ENCODE results near the gene KCNK17.
A peak's percentile ranks its signal among the peaks of the same experiment; 100 is the strongest.

KCNK17 gene

GRCh38 chr6:39338397-39338796 is 24.2 kb upstream of the KCNK17 start:
- peak overlapping the region in 1 of 7 experiments; percentile 2 for H3K4me3 ChIP-seq (ENCODE audit: control insufficient read depth in 1 of 7, extremely low read depth in 1 of 7, insufficient read depth in 4 of 7, low read depth in 2 of 7, low read length in 6 of 7)
- H3K36me3 ChIP-seq (ENCODE audit: control insufficient read depth in 4 of 4, insufficient read depth in 4 of 4, low read length in 3 of 4), result no peaks in the 10 kb centered on the region
- ChIA-PET CTCF (interaction anchor here (1.0 to 5.4 kb wide), 7 partner anchors 9 to 148 kb away, joined by 3 to 31 read pairs (median 10); partner anchors contain the start of genes KCNK16 and KCNK17), POLR2A (interaction anchor here (0.9 kb wide), 1 partner anchor 23 kb away, joined by 3 read pairs; no protein-coding TSS in a partner anchor)
- DNase-seq, result peak in 2 of 3 donors; percentile 67 to 84
- H3K27ac ChIP-seq (ENCODE audit: insufficient read depth in 1 of 2, low read depth in 1 of 2, low read length in 2 of 2, poor library complexity in 1 of 2, severe bottlenecking in 2 of 2), result no peak overlapping the region
- H3K9me3 ChIP-seq (ENCODE audit: control extremely low read depth in 1 of 5, control insufficient read depth in 4 of 5, insufficient read depth in 2 of 5, low read depth in 1 of 5, low read length in 4 of 5), result no peaks in the 10 kb centered on the region
- 11% methylated on average over 3 of the region's 5 CpGs for WGBS (ENCODE audit: insufficient coverage)
- no peaks in the 10 kb centered on the region for H3K27me3 ChIP-seq (replicated peaks in 2 of 5; ENCODE audit: control insufficient read depth in 4 of 5, insufficient read depth in 5 of 5, low read length in 4 of 5)
- H3K4me1 ChIP-seq (ENCODE audit: control extremely low read depth in 1 of 4, control insufficient read depth in 4 of 4, insufficient read depth in 4 of 4, low read length in 3 of 4), result peaks cover 37 to 94% (median 88%) of the 10 kb centered on the region in 4 experiments

- Histone ChIP-seq H3K27ac (ENCODE audit: insufficient read depth in 1 of 2, low read depth in 1 of 2, low read length in 2 of 2, poor library complexity in 1 of 2, severe bottlenecking in 2 of 2) (no peak overlapping the region), H3K4me1 (ENCODE audit: control extremely low read depth in 1 of 4, control insufficient read depth in 4 of 4, insufficient read depth in 4 of 4, low read length in 3 of 4) (peaks cover 30 to 81% (median 69%) of the 10 kb centered on the region in 4 experiments), H3K9me3 (ENCODE audit: control extremely low read depth in 1 of 5, control insufficient read depth in 4 of 5, insufficient read depth in 2 of 5, low read depth in 1 of 5, low read length in 4 of 5) (no peaks in the 10 kb centered on the region), H3K36me3 (ENCODE audit: control insufficient read depth in 4 of 4, insufficient read depth in 4 of 4, low read length in 3 of 4) (no peaks in the 10 kb centered on the region), H3K4me3 (ENCODE audit: control insufficient read depth in 1 of 7, extremely low read depth in 1 of 7, insufficient read depth in 4 of 7, low read depth in 2 of 7, low read length in 6 of 7) (peak overlapping the region in 4 of 7 experiments; percentile 6 to 50 (median 38)), H3K27me3 (replicated peaks in 2 of 5; ENCODE audit: control insufficient read depth in 4 of 5, insufficient read depth in 5 of 5, low read length in 4 of 5) (no peaks in the 10 kb centered on the region)
- DNase-seq, result peak; percentile 48 to 86 (median 84)
- 0% methylated on average over 5 of the region's 5 CpGs for WGBS (ENCODE audit: insufficient coverage)
- POLR2A ChIA-PET, result interaction anchor here (0.9 kb wide), 2 partner anchors 14 to 22 kb away, joined by 3 read pairs; partner anchors contain the start of gene KCNK17
- CTCF ChIA-PET, result interaction anchor here (0.8 to 1.8 kb wide), 11 partner anchors 7 to 51 kb away, joined by 3 to 6 read pairs (median 4); no protein-coding TSS in a partner anchor
Measured at GRCh38 chr6:39335780-39336545, 21.7 kb upstream of the KCNK17 start.

- Histone ChIP-seq H3K27me3 (replicated peaks in 2 of 5; ENCODE audit: control insufficient read depth in 4 of 5, insufficient read depth in 5 of 5, low read length in 4 of 5) (no peaks in the 10 kb centered on the region), H3K36me3 (ENCODE audit: control insufficient read depth in 4 of 4, insufficient read depth in 4 of 4, low read length in 3 of 4) (no peaks in the 10 kb centered on the region), H3K4me1 (ENCODE audit: control extremely low read depth in 1 of 4, control insufficient read depth in 4 of 4, insufficient read depth in 4 of 4, low read length in 3 of 4) (peaks cover 11 to 76% (median 61%) of the 10 kb centered on the region in 4 experiments), H3K27ac (ENCODE audit: insufficient read depth in 1 of 2, low read depth in 1 of 2, low read length in 2 of 2, poor library complexity in 1 of 2, severe bottlenecking in 2 of 2) (no peak overlapping the region), H3K4me3 (ENCODE audit: control insufficient read depth in 1 of 7, extremely low read depth in 1 of 7, insufficient read depth in 4 of 7, low read depth in 2 of 7, low read length in 6 of 7) (no peak overlapping the region), H3K9me3 (ENCODE audit: control extremely low read depth in 1 of 5, control insufficient read depth in 4 of 5, insufficient read depth in 2 of 5, low read depth in 1 of 5, low read length in 4 of 5) (no peaks in the 10 kb centered on the region)
- 96% methylated on average over 7 of the region's 7 CpGs for WGBS (ENCODE audit: insufficient coverage)
- no peak for DNase-seq
- ChIA-PET CTCF (interaction anchor here (0.5 to 2.1 kb wide), 5 partner anchors 8 to 174 kb away, joined by 3 to 7 read pairs (median 3); no protein-coding TSS in a partner anchor), POLR2A (no interaction called here)
Measured at GRCh38 chr6:39333644-39334438, 19.6 kb upstream of the KCNK17 start.

GRCh38 chr6:39330476-39330875 is 16.3 kb upstream of the KCNK17 start:
- ChIA-PET CTCF (interaction anchor here (3.9 to 7.2 kb wide), 2 partner anchors 9 kb away, joined by 21 to 31 read pairs; partner anchors contain the start of gene KCNK16), POLR2A (interaction anchor here (2.5 kb wide), 1 partner anchor 9 kb away, joined by 5 read pairs; no protein-coding TSS in a partner anchor)
- 25% methylated on average over 3 of the region's 3 CpGs for WGBS (ENCODE audit: insufficient coverage)
- DNase-seq, result peak in 2 of 3 donors; percentile 61 to 65
- peaks cover 0 to 51% (median 32%) of the 10 kb centered on the region in 4 experiments for H3K4me1 ChIP-seq (ENCODE audit: control extremely low read depth in 1 of 4, control insufficient read depth in 4 of 4, insufficient read depth in 4 of 4, low read length in 3 of 4)
- H3K27me3 ChIP-seq (replicated peaks in 2 of 5; ENCODE audit: control insufficient read depth in 4 of 5, insufficient read depth in 5 of 5, low read length in 4 of 5), result no peaks in the 10 kb centered on the region
- no peak overlapping the region for H3K4me3 ChIP-seq (ENCODE audit: control insufficient read depth in 1 of 7, extremely low read depth in 1 of 7, insufficient read depth in 4 of 7, low read depth in 2 of 7, low read length in 6 of 7)
- no peak overlapping the region for H3K27ac ChIP-seq (ENCODE audit: insufficient read depth in 1 of 2, low read depth in 1 of 2, low read length in 2 of 2, poor library complexity in 1 of 2, severe bottlenecking in 2 of 2)
- H3K9me3 ChIP-seq (ENCODE audit: control extremely low read depth in 1 of 5, control insufficient read depth in 4 of 5, insufficient read depth in 2 of 5, low read depth in 1 of 5, low read length in 4 of 5), result no peaks in the 10 kb centered on the region
- H3K36me3 ChIP-seq (ENCODE audit: control insufficient read depth in 4 of 4, insufficient read depth in 4 of 4, low read length in 3 of 4), result no peaks in the 10 kb centered on the region

GRCh38 chr6:39330057-39330456 is 15.8 kb upstream of the KCNK17 start:
- peak; percentile 40 to 80 (median 79) for DNase-seq
- Histone ChIP-seq H3K36me3 (ENCODE audit: control insufficient read depth in 4 of 4, insufficient read depth in 4 of 4, low read length in 3 of 4) (no peaks in the 10 kb centered on the region), H3K9me3 (ENCODE audit: control extremely low read depth in 1 of 5, control insufficient read depth in 4 of 5, insufficient read depth in 2 of 5, low read depth in 1 of 5, low read length in 4 of 5) (no peaks in the 10 kb centered on the region), H3K4me3 (ENCODE audit: control insufficient read depth in 1 of 7, extremely low read depth in 1 of 7, insufficient read depth in 4 of 7, low read depth in 2 of 7, low read length in 6 of 7) (no peak overlapping the region), H3K27ac (ENCODE audit: insufficient read depth in 1 of 2, low read depth in 1 of 2, low read length in 2 of 2, poor library complexity in 1 of 2, severe bottlenecking in 2 of 2) (no peak overlapping the region), H3K27me3 (replicated peaks in 2 of 5; ENCODE audit: control insufficient read depth in 4 of 5, insufficient read depth in 5 of 5, low read length in 4 of 5) (no peaks in the 10 kb centered on the region), H3K4me1 (ENCODE audit: control extremely low read depth in 1 of 4, control insufficient read depth in 4 of 4, insufficient read depth in 4 of 4, low read length in 3 of 4) (peaks cover 0 to 47% (median 28%) of the 10 kb centered on the region in 4 experiments)
- POLR2A ChIA-PET, result interaction anchor here (2.5 kb wide), 1 partner anchor 9 kb away, joined by 5 read pairs; no protein-coding TSS in a partner anchor
- CTCF ChIA-PET, result interaction anchor here (3.9 to 7.2 kb wide), 2 partner anchors 8 to 10 kb away, joined by 21 to 31 read pairs; partner anchors contain the start of gene KCNK16
- WGBS (ENCODE audit: insufficient coverage), result 67% methylated on average over 3 of the region's 3 CpGs

DNA sequence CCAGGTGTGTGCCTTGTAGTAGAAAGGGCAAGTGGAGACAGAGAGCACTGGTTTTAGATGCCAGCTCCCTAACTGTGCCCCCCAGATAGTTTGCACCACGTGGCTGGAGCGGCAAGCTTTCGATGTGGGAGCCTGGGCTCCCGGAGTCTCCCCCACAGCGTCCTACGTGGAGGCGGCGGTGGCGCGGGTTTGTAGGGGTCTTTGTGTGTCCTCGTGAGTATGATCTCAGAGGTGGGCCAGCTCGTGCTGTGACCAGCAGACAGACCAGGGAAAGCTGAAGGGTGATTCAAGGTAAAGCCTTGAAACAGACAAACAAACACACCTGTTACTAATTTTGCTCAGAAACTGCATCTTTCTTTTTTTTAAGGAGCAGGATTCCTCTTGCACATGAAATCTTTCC is 13.8 kb upstream of the KCNK17 start:
- 97% methylated on average over 12 of the region's 12 CpGs for WGBS (ENCODE audit: insufficient coverage)
- peaks cover 0 to 31% (median 16%) of the 10 kb centered on the region in 4 experiments for H3K4me1 ChIP-seq (ENCODE audit: control extremely low read depth in 1 of 4, control insufficient read depth in 4 of 4, insufficient read depth in 4 of 4, low read length in 3 of 4)
- H3K4me3 ChIP-seq (ENCODE audit: control insufficient read depth in 1 of 7, extremely low read depth in 1 of 7, insufficient read depth in 4 of 7, low read depth in 2 of 7, low read length in 6 of 7), result no peak overlapping the region
- no peaks in the 10 kb centered on the region for H3K36me3 ChIP-seq (ENCODE audit: control insufficient read depth in 4 of 4, insufficient read depth in 4 of 4, low read length in 3 of 4)
- POLR2A ChIA-PET, result no interaction called here
- H3K27me3 ChIP-seq (replicated peaks in 2 of 5; ENCODE audit: control insufficient read depth in 4 of 5, insufficient read depth in 5 of 5, low read length in 4 of 5), result no peaks in the 10 kb centered on the region
- no peak for DNase-seq
- H3K9me3 ChIP-seq (ENCODE audit: control extremely low read depth in 1 of 5, control insufficient read depth in 4 of 5, insufficient read depth in 2 of 5, low read depth in 1 of 5, low read length in 4 of 5), result no peaks in the 10 kb centered on the region
- no peak overlapping the region for H3K27ac ChIP-seq (ENCODE audit: insufficient read depth in 1 of 2, low read depth in 1 of 2, low read length in 2 of 2, poor library complexity in 1 of 2, severe bottlenecking in 2 of 2)
- CTCF ChIA-PET, result interaction anchor here (1.1 to 7.2 kb wide), 6 partner anchors 9 to 20 kb away, joined by 3 to 31 read pairs (median 8); no protein-coding TSS in a partner anchor

Data from common myeloid progenitor, CD34-positive (primary cell).